GM19238 (cell line): ENCODE measurements around the gene DUSP28.
"Not testable (repeated sequence)": the region's sequence is repeated elsewhere in the genome, so short reads cannot be mapped to it uniquely, and the experiment has no call there.

Source experiments
- DNase-seq: peaks from one replicate; pipeline ENCODE4 v3.0.0; 2011; ENCODE audit warnings: low spot score; ENCODE audit not compliant: insufficient read length

The DUSP28 gene

GRCh38 chr2:240560084-240560479 is at the start of gene DUSP28:
DUSP28 (plus strand) TSS chr2:240560357; CDS start chr2:240560685, 328 bp downstream.
- DNase-seq = peak; percentile 94

- no peak for DNase-seq
Measured at GRCh38 chr2:240510513-240511210, 49.5 kb upstream of the DUSP28 start.

DNA sequence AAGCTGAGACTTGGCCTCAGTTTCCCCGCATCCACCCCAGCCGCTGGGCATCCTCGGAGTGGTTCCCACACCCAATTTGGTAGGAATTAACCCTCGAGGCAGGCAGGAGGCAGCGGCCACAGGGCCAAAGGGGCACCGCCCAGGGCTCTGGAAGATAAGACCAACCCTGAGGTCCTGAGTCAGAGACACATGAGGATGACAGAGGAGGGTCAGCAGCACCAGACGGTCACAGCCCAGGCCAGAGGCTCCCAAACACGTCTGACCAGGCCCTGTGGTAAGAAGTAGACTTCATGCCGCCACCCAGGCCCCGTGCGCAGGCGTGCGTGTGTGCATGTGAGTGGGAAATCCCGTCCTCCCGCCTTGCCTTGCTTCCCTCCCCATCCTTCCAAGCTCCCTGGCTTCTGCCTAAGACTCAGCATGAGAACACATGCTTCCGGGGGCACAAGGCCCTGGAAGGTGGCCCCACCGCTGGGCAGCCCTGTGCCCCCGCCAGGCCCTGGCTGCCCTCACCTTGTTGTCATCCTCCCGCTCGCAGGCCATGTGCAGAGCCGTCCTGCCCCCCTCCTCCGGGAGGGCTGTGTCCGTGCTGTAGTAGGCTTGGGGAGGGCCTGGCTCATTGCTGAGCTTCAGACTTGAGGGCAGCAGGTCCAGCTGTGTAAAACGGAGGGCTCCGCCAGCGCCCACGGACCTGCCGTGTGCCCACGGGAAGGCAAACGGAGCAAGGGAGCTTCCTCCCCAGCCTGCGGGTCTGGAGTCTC is 48.6 kb upstream of the DUSP28 start:
- DNase-seq = no peak

- DNase-seq = no peak
Measured at GRCh38 chr2:240512109-240512485, 48.1 kb upstream of the DUSP28 start.

GRCh38 chr2:240512666-240513535 is 47.3 kb upstream of the DUSP28 start:
- DNase-seq = no peak

DNA sequence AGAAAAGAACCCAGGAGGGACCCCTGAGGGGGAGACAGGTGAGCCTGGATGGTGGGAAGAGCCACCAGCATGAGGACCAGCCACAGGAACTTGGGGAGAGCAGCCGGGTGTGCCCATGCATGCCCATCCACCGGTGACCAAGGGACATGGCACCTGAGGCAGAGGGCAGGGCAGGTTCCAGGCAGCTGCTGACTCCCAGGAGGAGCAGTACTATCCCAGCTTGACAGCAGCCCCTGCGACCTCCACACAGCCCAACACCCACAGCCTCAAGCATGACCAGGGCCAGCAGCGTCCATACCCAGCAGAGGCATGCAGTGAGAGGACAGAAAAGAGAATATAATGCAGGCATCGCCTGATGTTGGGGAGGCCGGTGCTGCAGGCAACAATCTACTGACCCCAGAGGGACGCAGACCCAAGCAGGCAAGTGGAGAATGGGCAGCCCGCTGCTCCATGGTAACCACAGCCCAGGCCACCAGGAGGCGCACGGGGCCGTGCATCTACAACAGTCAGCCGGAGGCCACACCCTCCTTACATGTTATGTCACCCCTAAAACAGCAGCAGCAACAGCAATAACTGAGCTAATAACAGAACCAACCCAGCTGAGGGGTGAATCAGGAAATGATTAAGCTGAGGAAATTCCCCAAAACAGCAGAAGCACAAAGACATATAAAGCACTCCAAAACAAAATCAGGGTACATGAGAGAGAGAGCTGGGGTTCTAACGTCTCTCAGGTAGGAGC is 46.4 kb upstream of the DUSP28 start:
- DNase-seq = peak; percentile 89

GRCh38 chr2:240514631-240515030 is 45.5 kb upstream of the DUSP28 start:
- DNase-seq = no peak

- no peak for DNase-seq
Measured at GRCh38 chr2:240517342-240517741, 42.8 kb upstream of the DUSP28 start.

- DNase-seq = no peak
Measured at GRCh38 chr2:240518981-240519380, 41.2 kb upstream of the DUSP28 start.

- no peak for DNase-seq
Measured at GRCh38 chr2:240519396-240520129, 40.6 kb upstream of the DUSP28 start.

GRCh38 chr2:240520130-240520973 is 39.8 kb upstream of the DUSP28 start:
- DNase-seq = no peak

GRCh38 chr2:240520974-240521350 is 39.2 kb upstream of the DUSP28 start:
- DNase-seq = no peak

DNA sequence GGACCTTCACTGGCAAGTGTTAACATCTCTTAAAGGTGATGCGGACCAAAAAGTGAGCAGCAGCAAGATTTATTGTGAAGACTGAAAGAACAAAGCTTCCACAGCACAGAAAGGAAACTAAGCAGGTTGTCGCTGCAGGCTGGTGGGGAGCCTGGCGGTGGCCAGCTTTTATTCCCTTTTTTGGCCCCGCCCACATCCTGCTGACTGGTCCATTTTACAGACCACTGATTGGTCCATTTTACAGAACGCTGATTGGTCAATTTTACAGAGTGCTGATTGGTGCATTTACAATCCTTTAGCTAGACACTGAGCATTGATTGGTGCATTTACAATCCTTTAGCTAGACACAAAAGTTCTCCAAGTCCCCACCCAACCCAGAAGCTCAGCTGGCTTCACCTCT is 38.3 kb upstream of the DUSP28 start:
- DNase-seq = not testable (repeated sequence)

DNA sequence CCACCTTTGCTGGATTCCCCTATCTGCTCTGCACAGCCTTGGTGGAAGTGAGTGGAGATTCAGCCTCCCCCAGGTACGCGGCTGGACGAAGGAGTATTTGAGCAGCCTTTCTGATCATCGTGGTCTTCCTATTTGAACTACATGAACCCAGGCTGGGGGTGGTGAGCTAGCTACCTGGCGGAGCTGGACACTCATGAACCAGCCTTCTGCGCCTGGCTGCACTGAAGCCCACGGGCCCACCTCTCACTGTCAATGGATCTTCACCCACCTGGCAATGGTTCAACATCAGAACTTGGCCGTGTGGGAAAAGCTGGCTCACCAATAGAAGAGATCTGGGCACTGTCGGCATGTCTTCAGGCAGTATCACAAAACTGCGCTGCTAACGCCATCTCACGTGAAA is 37.8 kb upstream of the DUSP28 start:
- no peak for DNase-seq

DNA sequence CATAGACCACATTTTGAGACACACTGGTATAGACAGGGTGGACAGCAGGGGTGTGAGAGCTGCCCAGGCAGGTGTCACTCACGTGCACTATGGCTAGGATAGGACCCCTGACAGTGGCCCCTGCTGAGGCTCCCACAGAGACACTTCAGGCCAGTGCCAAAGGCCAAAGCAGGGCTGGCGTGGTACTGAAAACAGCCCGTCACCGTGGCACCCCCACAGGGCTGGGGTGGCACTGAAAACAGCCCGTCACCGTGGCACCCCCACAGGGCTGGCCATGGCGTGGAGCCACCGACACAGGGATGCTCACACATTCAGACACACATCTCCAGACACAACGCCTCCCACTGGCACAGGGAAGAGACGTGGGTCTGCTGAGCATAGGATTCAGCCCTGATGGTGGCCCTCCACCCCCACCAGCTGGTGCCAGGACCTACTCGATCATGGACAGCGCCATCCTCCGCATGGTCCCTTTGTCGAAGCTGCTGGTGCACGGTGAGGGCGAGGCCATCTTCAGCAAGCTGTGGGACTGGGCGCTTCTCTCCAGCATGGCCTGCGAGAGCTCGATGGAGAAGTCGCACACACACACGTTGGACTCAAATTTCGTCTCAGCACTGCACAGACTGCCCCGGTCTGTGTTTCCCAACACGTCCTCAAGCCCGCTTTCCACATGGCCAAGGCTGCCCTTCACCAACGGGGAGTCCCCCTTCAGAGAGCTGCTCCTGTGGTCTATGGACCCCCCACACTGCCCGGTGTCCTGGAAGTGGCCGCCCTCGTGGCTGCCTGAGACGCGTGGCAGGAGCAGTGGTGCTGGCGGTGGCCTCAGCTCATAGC is 36.5 kb upstream of the DUSP28 start:
- no peak for DNase-seq

DNA sequence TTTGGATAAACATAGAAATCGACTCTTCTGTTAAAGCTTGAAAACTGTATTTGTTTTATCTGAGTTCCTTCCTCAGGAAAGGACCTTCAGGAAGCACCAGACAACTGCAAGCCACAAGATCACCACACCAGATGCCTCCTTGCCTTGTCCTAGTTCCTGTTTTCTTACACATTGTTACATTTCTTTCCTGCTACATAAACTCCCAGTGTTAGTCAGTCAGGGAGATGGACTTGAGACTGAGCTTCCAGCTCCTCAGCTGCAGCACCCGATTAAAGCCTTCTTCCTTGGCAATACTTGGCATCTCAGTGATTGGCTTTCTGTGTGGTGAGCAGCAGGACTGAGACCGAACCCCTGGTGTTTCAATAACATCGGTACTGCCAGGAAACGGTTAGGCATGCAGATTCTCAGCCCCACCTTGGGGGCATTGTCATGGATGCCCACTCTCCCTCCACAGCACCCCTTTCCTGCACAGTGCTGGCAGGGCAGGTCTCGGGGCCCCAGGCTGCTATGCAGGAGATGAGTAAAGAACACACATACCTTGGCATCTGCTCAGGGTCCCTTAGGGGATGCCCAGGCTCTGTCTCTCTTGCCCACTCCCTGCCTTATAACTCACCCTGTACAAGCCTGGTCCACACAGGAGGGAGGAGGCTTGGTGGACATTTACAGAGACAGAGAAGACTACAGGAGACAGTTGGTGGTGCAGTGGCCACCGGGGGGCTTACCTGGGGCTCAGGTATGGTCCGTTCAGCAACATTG is 35.0 kb upstream of the DUSP28 start:
- DNase-seq = no peak

- DNase-seq = no peak
Measured at GRCh38 chr2:240525802-240526201, 34.4 kb upstream of the DUSP28 start.

- DNase-seq = no peak
Measured at GRCh38 chr2:240526521-240526920, 33.6 kb upstream of the DUSP28 start.
